WTC11 (cell line): Measurements from ENCODE around the gene PRR12.

Experiments used
- ATF2 ChIP-seq: sonication (generic); formaldehyde crosslinking; IDR thresholded peaks from 2 replicates; pipeline ENCODE4 v1.8.1; 2022; ENCODE audit warnings: low read depth, missing genetic modification reagents, borderline replicate concordance
- CTCF ChIP-seq: fragments of 200-600 bp; IDR thresholded peaks from 2 replicates; pipeline ENCODE4 v1.8.0; 2022; ENCODE audit warnings: antibody characterized with exemption
- FOXP1 ChIP-seq: sonication (generic); formaldehyde crosslinking; IDR thresholded peaks from 2 replicates; pipeline ENCODE4 v1.8.0; 2022; ENCODE audit warnings: missing genetic modification reagents, mild to moderate bottlenecking, moderate library complexity, borderline replicate concordance
- HMGXB4 ChIP-seq: sonication (generic); formaldehyde crosslinking; IDR thresholded peaks from 2 replicates; pipeline ENCODE4 v1.8.1; 2023; ENCODE audit warnings: mild to moderate bottlenecking, moderate library complexity, missing genetic modification reagents
- IRF2 ChIP-seq: sonication (generic); formaldehyde crosslinking; IDR thresholded peaks from 2 replicates; pipeline ENCODE4 v1.8.0; 2022; ENCODE audit warnings: low read depth, missing genetic modification reagents, borderline replicate concordance
- MAX ChIP-seq: sonication (generic); formaldehyde crosslinking; IDR thresholded peaks from 2 replicates; pipeline ENCODE4 v1.8.0; 2022; ENCODE audit warnings: mild to moderate bottlenecking, missing genetic modification reagents
- NFYB ChIP-seq: sonication (generic); formaldehyde crosslinking; conservative IDR thresholded peaks from 2 replicates; pipeline ENCODE4 v1.8.0; 2022; ENCODE audit warnings: low read depth, missing genetic modification reagents
- NR2C2 ChIP-seq: sonication (generic); formaldehyde crosslinking; IDR thresholded peaks from 2 replicates; pipeline ENCODE4 v1.8.0; 2022; ENCODE audit warnings: mild to moderate bottlenecking, missing genetic modification reagents
- PREB ChIP-seq: sonication (generic); formaldehyde crosslinking; IDR thresholded peaks from 2 replicates; pipeline ENCODE4 v1.8.1; 2022; ENCODE audit warnings: mild to moderate bottlenecking, missing genetic modification reagents, moderate library complexity, borderline replicate concordance
- STAT6 ChIP-seq: sonication (generic); formaldehyde crosslinking; conservative IDR thresholded peaks from 2 replicates; pipeline ENCODE4 v1.8.1; 2023; ENCODE audit warnings: mild to moderate bottlenecking, low read depth, missing genetic modification reagents, moderate library complexity
- TP53 ChIP-seq: sonication (generic); formaldehyde crosslinking; IDR thresholded peaks from 2 replicates; pipeline ENCODE4 v1.8.1; 2023; ENCODE audit warnings: mild to moderate bottlenecking, missing genetic modification reagents
- USF2 ChIP-seq: sonication (generic); formaldehyde crosslinking; IDR thresholded peaks from 2 replicates; pipeline ENCODE4 v1.8.1; 2023; ENCODE audit warnings: mild to moderate bottlenecking, missing genetic modification reagents, moderate library complexity
- ZNF232 ChIP-seq: sonication (generic); formaldehyde crosslinking; IDR thresholded peaks from 2 replicates; pipeline ENCODE4 v1.8.0; 2022; ENCODE audit warnings: mild to moderate bottlenecking, missing genetic modification reagents

- TF ChIP-seq ZNF232 (no peak), HMGXB4 (CRISPR knock-in tag) (no peak), TP53 (CRISPR knock-in tag) (no peak), CTCF (no peak), PREB (CRISPR knock-in tag) (no peak), MAX (CRISPR knock-in tag) (no peak), USF2 (CRISPR knock-in tag) (no peak), STAT6 (no peak), NFYB (CRISPR knock-in tag) (no peak), IRF2 (CRISPR knock-in tag) (no peak), ATF2 (CRISPR knock-in tag) (no peak), FOXP1 (CRISPR knock-in tag) (no peak), NR2C2 (CRISPR knock-in tag) (no peak)
These were observed 74.0 kb downstream of the PRR12 start for GRCh38 chr19:49665036-49665350.
